Testis (tissue), 3 donors: ENCODE measurements around the gene PANX2. TPM values are rescaled to one million over a fixed set of nuclear protein-coding genes. Genes with fewer than 3 reads are reported as not detected.
A peak's percentile ranks its signal among the peaks of the same experiment; 100 is the strongest.

Experiments
- DNase-seq: peaks from one replicate; pipeline ENCODE4 v3.0.0-alpha.2; 2019
- H3K27ac ChIP-seq, 2 donors: fragments of 200-600 bp; sonication (generic); one replicate each; pipeline ENCODE4 v1.5.1; 2019
- H3K27me3 ChIP-seq: fragments of 200-600 bp; sonication (generic); one replicate; pipeline ENCODE4 v1.5.1; 2019
- H3K36me3 ChIP-seq: fragments of 200-600 bp; sonication (generic); one replicate; pipeline ENCODE4 v1.5.1; 2017; ENCODE audit warnings: low read depth; ENCODE audit errors: missing control alignments
- H3K4me1 ChIP-seq: fragments of 200-600 bp; sonication (generic); one replicate; pipeline ENCODE4 v1.5.1; 2019
- H3K4me3 ChIP-seq, 2 donors: fragments of 200-600 bp; sonication (generic); one replicate each; pipeline ENCODE4 v1.5.1; 2017 to 2019
- H3K9me3 ChIP-seq: fragments of 200-600 bp; sonication (generic); one replicate; pipeline ENCODE4 v1.5.1; 2017
- POLR2A ChIP-seq: fragments of 450-650 bp; IDR thresholded peaks from one replicate; pipeline ENCODE4 v1.6.1; 2017; ENCODE audit warnings: antibody characterized with exemption, mild to moderate bottlenecking, moderate library complexity
- WGBS, 2 donors: methylation state at CpG; one replicate each; pipeline ENCODE4 v1.1.5; 2018; 5-methylcytosine and 5-hydroxymethylcytosine counted together
- intact Hi-C: fragments of 100-400 bp; cut with DNase I; formaldehyde crosslinking; loops from one replicate; pipeline ENCODE4 v1.15.1; 2023; ENCODE audit warnings: low total_unique reads
- polyA plus RNA-seq: library from polyadenylated mRNA; stranded (reverse); fragments of 350-450 nt; fragmentation: Illumina TruSeq; extraction: RNeasy Lipid Tissue Mini Kit (QIAGEN cat#74804); gene quantifications from one replicate; pipeline ENCODE4 v1.2.3, GENCODE V29; 2014; ENCODE audit warnings: low read depth, low replicate concordance; ENCODE audit not compliant: insufficient read depth
- total RNA-seq, 2 donors: library from RNA; depleted of rRNA; stranded (reverse); fragments of >200 nt; gene quantifications; one replicate each; pipeline ENCODE4 v1.2.3, GENCODE V29; 2016
- TF ChIP-seq, protein P1 (sequence below), 3 experiments: fragments of 450-650 bp in 2 of 3; fragments of 200-600 bp in 1 of 3; sonication (generic) in 1 of 3; IDR thresholded peaks; one replicate each; pipeline ENCODE4 v1.5.1; 2016 to 2019; ENCODE audit warnings: antibody characterized with exemption in 3 of 3, mild to moderate bottlenecking in 2 of 3, moderate library complexity in 1 of 3

PANX2 gene
- total and polyA plus RNA-seq, 3 donors from 2014 or later, result 2.0 to 6.3 (median 5.3) TPM

DNA sequence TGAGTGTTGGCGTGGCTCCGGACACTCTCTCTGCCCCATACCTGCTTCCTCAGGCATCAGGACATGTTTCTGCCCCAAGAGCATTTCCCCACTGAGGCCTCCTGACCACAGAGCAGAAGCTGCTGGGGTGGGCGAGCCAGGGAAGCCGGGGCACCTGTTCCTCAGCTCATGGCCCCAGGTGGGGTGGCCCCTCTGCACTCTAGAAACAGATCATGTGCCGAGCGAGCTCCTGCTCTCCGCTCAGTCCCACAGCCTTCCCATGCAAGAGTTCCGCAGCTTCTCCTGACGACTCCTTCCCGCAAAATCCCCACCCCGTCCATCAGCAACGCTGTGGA lies 22.4 kb upstream of the PANX2 start:
- no peak overlapping the region for H3K27ac ChIP-seq
- no peak overlapping the region for H3K4me3 ChIP-seq
- peaks cover 8% of the 10 kb centered on the region for H3K4me1 ChIP-seq
- WGBS, 2 donors, result 80 to 92% methylated on average over 10 to 12 of the region's 12 CpGs
- no peaks in the 10 kb centered on the region for H3K9me3 ChIP-seq
- no peak for TF ChIP-seq POLR2A
- TF ChIP-seq, protein P1, sequence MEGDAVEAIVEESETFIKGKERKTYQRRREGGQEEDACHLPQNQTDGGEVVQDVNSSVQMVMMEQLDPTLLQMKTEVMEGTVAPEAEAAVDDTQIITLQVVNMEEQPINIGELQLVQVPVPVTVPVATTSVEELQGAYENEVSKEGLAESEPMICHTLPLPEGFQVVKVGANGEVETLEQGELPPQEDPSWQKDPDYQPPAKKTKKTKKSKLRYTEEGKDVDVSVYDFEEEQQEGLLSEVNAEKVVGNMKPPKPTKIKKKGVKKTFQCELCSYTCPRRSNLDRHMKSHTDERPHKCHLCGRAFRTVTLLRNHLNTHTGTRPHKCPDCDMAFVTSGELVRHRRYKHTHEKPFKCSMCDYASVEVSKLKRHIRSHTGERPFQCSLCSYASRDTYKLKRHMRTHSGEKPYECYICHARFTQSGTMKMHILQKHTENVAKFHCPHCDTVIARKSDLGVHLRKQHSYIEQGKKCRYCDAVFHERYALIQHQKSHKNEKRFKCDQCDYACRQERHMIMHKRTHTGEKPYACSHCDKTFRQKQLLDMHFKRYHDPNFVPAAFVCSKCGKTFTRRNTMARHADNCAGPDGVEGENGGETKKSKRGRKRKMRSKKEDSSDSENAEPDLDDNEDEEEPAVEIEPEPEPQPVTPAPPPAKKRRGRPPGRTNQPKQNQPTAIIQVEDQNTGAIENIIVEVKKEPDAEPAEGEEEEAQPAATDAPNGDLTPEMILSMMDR (IDR thresholded peaks at IDR 0.05), result no peak
- H3K36me3 ChIP-seq, result no peaks in the 10 kb centered on the region
- no peaks in the 10 kb centered on the region for H3K27me3 ChIP-seq
- DNase-seq, result no peak
- intact Hi-C loops, result loop anchor here (10.0 kb wide), 1 partner anchor 57 kb away; the partner anchor contains the start of gene SELENOO

DNA sequence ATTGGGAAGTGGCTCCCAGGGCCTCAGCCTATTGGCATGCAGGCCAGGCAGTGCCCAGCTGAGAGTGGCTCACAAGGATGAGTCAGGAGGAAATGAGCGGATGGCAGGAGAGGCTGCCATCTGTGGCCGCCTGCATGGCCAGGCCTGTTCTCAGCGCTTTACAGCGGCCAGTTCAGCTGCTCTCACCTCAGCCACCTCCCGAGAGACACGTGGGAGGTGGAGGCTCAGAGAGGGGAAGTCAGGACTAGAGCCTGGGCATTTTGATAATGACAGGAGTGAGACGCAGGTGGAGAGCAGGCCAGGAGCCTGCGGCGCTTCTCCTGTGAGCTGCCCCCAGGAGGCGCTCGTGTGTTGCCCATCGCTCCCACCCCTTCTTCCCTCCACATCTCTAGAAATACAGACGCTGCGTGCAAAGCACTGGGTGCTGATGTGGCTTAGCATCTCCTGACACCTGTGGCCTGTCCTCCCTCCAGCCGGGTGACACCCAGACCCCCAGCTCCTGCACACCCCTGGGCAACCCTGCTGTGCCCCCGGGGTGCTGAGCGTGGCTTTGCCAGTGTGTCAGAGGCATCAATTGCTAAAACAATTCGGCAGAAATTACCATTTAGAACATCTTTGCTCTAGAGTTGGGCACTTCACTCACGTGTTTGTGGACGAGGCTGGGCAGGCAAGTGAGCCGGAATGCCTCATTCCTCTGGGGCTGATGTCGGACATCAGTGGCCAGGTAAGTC lies 21.4 kb upstream of the PANX2 start:
- Histone ChIP-seq H3K9me3 (no peaks in the 10 kb centered on the region), H3K4me3 (no peak overlapping the region), H3K27me3 (no peaks in the 10 kb centered on the region), H3K4me1 (peaks cover 8% of the 10 kb centered on the region), H3K27ac (no peak overlapping the region), H3K36me3 (no peaks in the 10 kb centered on the region)
- 71 to 87% methylated on average over 18 to 22 of the region's 22 CpGs for WGBS, 2 donors
- DNase-seq, result peak; percentile 48
- TF ChIP-seq, protein P1 (IDR thresholded peaks at IDR 0.05), result peak; percentile 21 to 55 (median 42)
- TF ChIP-seq POLR2A, result no peak
- intact Hi-C loops, result loop anchor here (10.0 kb wide), 1 partner anchor 56 kb away; the partner anchor contains the start of gene SELENOO

DNA sequence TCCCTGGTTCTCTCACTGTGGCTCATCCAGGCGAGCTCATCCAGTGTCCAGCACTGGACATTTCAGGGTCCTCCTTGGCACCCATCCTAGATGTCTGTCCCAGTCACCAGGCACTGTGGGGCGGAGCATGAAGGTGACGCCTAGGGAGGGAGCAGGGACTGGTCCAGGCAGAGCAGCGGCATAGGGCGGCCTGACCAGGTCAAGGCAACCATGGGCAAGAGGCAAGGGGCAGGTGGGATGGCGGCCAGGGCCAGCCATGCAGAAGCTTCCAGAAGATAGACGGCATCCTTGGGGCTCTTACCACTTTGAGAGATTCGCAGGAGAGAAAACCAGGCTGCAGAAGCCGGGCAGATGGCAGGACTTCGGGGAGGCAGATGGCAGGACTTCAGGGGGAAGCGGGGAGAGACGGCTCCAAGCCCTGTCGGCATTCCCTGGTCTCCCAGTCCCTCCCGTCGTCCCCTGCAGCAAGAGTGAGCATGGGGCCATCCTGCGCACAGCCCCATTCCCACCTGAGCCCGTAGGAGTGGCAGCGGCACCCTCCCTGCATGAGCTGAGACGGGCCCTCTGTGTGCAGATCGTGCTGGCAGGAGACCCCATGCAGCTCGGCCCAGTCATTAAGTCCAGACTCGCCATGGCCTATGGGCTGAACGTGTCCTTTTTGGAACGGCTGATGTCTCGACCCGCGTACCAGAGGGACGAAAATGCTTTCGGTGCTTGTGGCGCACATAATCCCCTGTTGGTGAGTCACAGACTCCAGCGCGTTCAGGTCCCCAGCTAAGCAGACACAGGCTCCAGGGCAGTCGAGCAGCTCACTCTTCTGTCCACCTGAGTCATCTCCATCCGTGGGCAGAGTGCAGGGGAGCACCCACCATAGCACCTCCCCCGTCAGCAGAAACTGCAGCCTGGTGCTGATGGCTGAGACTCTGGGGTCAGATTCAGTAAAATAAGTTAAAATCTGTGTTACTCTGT lies 20.1 kb upstream of the PANX2 start:
- intact Hi-C loops, result no loop called here

DNA sequence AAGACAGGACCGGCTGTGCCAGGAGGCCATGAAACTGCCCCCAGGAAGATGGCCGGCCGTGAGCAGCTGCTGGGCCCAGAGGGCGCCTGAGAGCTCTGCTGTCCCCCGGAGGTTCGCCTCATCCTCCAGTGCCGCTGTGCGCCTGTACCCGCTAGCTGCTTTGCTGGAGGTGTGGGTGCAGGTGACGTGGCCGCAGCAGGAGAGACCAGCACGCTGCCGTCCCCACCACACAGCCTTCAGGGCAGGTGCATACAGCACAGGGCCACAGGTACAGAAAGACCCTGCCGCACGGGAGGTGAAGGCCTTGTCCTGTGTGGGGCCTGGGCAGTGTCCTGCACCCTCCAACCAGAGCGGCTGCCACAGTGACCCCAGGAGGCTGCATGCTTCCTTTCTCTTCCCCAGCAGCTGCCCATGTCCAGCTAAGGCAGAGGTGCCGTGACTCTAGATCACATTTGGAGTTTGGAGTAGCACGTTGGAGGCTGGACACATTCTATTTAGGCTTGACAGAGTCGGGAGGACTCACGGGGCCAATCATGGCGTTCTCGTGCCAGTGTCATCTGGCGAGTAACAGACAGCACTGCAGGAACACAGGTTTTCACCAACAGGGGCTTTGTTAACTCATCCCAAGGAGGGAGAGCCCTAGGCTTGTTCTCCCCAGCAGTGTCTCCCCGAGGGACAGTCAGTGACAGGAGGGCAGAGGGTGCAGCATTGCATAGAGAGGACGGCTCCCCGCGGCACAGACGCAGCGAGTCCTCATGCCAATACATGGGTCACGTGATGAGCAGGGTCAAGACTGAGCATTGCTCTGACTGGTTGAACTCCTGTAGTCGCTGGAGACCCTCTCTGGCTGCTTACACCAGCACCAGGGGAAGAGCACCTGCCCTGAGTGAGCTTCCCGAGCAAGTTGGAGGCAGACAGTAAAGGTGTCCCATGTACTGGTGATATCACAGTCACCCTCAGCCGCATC lies 18.7 kb upstream of the PANX2 start:
- no peak overlapping the region for H3K27ac ChIP-seq
- TF ChIP-seq, protein P1 (IDR thresholded peaks at IDR 0.05), result no peak
- TF ChIP-seq POLR2A, result no peak
- peaks cover 1% of the 10 kb centered on the region for H3K4me1 ChIP-seq
- intact Hi-C loops, result no loop called here
- 81 to 92% methylated on average over 17 to 33 of the region's 33 CpGs for WGBS, 2 donors
- H3K27me3 ChIP-seq, result no peaks in the 10 kb centered on the region
- no peak overlapping the region for H3K4me3 ChIP-seq
- H3K9me3 ChIP-seq, result no peaks in the 10 kb centered on the region
- no peaks in the 10 kb centered on the region for H3K36me3 ChIP-seq
- no peak for DNase-seq

More for the DNA sequence above, 20.1 kb upstream of the PANX2 start:
- no peaks in the 10 kb centered on the region for H3K27me3 ChIP-seq
- 92 to 93% methylated on average over 32 to 35 of the region's 35 CpGs for WGBS, 2 donors
- H3K27ac ChIP-seq, result no peak overlapping the region
- no peak for DNase-seq
- TF ChIP-seq, protein P1 (IDR thresholded peaks at IDR 0.05), result no peak
- TF ChIP-seq POLR2A, result no peak
- H3K36me3 ChIP-seq, result no peaks in the 10 kb centered on the region
- H3K4me3 ChIP-seq, result no peak overlapping the region
- peaks cover 8% of the 10 kb centered on the region for H3K4me1 ChIP-seq
- H3K9me3 ChIP-seq, result no peaks in the 10 kb centered on the region
